Upper lobe of right lung (tissue), 1 donor: ENCODE results near the gene SOAT2. TPM values are rescaled to one million over a fixed set of nuclear protein-coding genes. Genes with fewer than 3 reads are reported as not detected.
A peak's percentile ranks its signal among the peaks of the same experiment; 100 is the strongest.

Experiments used
- ATAC-seq: fragments of 200-7000 bp; cut with Tn5 transposase; one replicate; pipeline ENCODE4 v1.9.1; 2020; ENCODE audit warnings: mild to moderate bottlenecking, moderate library complexity
- DNase-seq: peaks from one replicate; pipeline ENCODE4 v3.0.0-alpha.2; 2020
- H3K27ac ChIP-seq: fragments of 200-600 bp; one replicate; pipeline ENCODE4 v1.8.0; 2022
- H3K27me3 ChIP-seq: fragments of 200-600 bp; one replicate; pipeline ENCODE4 v1.8.0; 2022; ENCODE audit warnings: mild to moderate bottlenecking
- H3K36me3 ChIP-seq: fragments of 200-600 bp; one replicate; pipeline ENCODE4 v1.8.0; 2022
- H3K4me1 ChIP-seq: fragments of 200-600 bp; one replicate; pipeline ENCODE4 v1.8.0; 2022
- H3K4me3 ChIP-seq: fragments of 200-600 bp; one replicate; pipeline ENCODE4 v1.8.0; 2022; ENCODE audit warnings: mild to moderate bottlenecking
- H3K9me3 ChIP-seq: fragments of 200-600 bp; one replicate; pipeline ENCODE4 v1.8.0; 2022
- CTCF ChIP-seq: fragments of 200-600 bp; IDR thresholded peaks from one replicate; pipeline ENCODE4 v1.8.0; 2022; ENCODE audit warnings: antibody characterized with exemption
- intact Hi-C: fragments of 100-400 bp; cut with DNase I; formaldehyde crosslinking; loops from one replicate; pipeline ENCODE4 v1.11.0; 2022
- total RNA-seq: library from RNA; stranded (reverse); fragmentation: NEBNext Ultra II Directional; extraction: Animal tissue kit (Norgen Biotek cat#: 25700); gene quantifications from one replicate; pipeline ENCODE4 v1.2.1, GENCODE V29; 2021
- donor health status: DM: no; HTN: yes; CAD: no; lungs with severe emphysema.

Gene SOAT2
- total RNA-seq, 1 donor from 2014 or later: not detected

GRCh38 chr12:53061404-53062010 lies 41.8 kb upstream of the SOAT2 start:
- Histone ChIP-seq H3K4me3 (no peak overlapping the region), H3K27ac (peak overlapping the region; percentile 60), H3K4me1 (peaks cover 46% of the 10 kb centered on the region), H3K27me3 (no peaks in the 10 kb centered on the region), H3K36me3 (peaks cover 89% of the 10 kb centered on the region), H3K9me3 (no peaks in the 10 kb centered on the region)
- ATAC-seq (peak; percentile 45), DNase-seq (peak; percentile 88)
- no peak for TF ChIP-seq CTCF
- intact Hi-C loops: no loop called here

GRCh38 chr12:53062011-53062961 lies 41.0 kb upstream of the SOAT2 start:
- no peaks in the 10 kb centered on the region for H3K27me3 ChIP-seq
- H3K27ac ChIP-seq: peak overlapping the region; percentile 51
- DNase-seq (peak; percentile 61), ATAC-seq (no peak)
- no peak for TF ChIP-seq CTCF
- no peaks in the 10 kb centered on the region for H3K9me3 ChIP-seq
- H3K36me3 ChIP-seq: peaks cover 82% of the 10 kb centered on the region
- H3K4me1 ChIP-seq: peaks cover 46% of the 10 kb centered on the region
- intact Hi-C loops: no loop called here
- no peak overlapping the region for H3K4me3 ChIP-seq

GRCh38 chr12:53062977-53063707 lies 40.1 kb upstream of the SOAT2 start:
- DNase-seq (peak; percentile 64), ATAC-seq (no peak)
- Histone ChIP-seq H3K9me3 (no peaks in the 10 kb centered on the region), H3K27me3 (no peaks in the 10 kb centered on the region), H3K4me1 (peaks cover 46% of the 10 kb centered on the region), H3K4me3 (no peak overlapping the region), H3K36me3 (peaks cover 81% of the 10 kb centered on the region), H3K27ac (no peak overlapping the region)
- intact Hi-C loops: no loop called here
- no peak for TF ChIP-seq CTCF

- no peaks in the 10 kb centered on the region for H3K27me3 ChIP-seq
- intact Hi-C loops: no loop called here
- ATAC-seq: no peak
- DNase-seq: peak; percentile 60
- no peak for TF ChIP-seq CTCF
- peaks cover 73% of the 10 kb centered on the region for H3K36me3 ChIP-seq
- H3K9me3 ChIP-seq: no peaks in the 10 kb centered on the region
- no peak overlapping the region for H3K4me3 ChIP-seq
- no peak overlapping the region for H3K27ac ChIP-seq
- peaks cover 46% of the 10 kb centered on the region for H3K4me1 ChIP-seq
Observed at GRCh38 chr12:53063708-53064612, 39.3 kb upstream of the SOAT2 start.
